ENCODE measurements around the gene DNTT.

Gene DNTT

DNA sequence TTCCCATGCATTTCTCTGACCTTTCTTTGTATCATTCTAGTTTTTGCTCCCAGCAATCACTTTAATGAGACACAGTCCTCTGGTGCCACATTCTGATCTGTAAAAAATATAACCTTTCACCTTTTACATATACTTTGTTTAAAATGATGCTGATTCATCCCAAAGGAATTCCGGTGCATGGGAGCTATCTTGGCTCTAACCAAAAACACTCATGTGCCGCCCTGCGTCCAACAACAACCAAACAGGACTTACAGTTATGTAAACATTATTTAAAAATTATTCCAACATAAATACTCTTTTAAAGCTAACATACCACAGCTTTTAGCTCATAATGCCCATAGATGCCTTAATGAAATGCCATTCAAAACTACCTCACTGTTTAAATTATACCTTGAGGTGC, 62.3 kb downstream of the DNTT start:
- FAIRE-seq = no peak
- no peak for DNase-seq (ENCODE audit: insufficient read length, low spot score)
- TF ChIP-seq TAF1 (IDR thresholded peaks at IDR 0.05; ENCODE audit: low read depth, low read length) (no peak), PAX5 (IDR thresholded peaks at IDR 0.05; ENCODE audit: insufficient read depth, low read length, severe bottlenecking) (no peak), POU2F2 (IDR thresholded peaks at IDR 0.05; ENCODE audit: low read depth, low read length) (no peak), POLR2AphosphoS5 (IDR thresholded peaks at IDR 0.05; ENCODE audit: low read depth, low read length) (no peak), SPI1 (IDR thresholded peaks at IDR 0.05; ENCODE audit: low read depth, low read length) (no peak), POLR2A (IDR thresholded peaks at IDR 0.05; ENCODE audit: low read depth, low read length) (no peak)

DNA sequence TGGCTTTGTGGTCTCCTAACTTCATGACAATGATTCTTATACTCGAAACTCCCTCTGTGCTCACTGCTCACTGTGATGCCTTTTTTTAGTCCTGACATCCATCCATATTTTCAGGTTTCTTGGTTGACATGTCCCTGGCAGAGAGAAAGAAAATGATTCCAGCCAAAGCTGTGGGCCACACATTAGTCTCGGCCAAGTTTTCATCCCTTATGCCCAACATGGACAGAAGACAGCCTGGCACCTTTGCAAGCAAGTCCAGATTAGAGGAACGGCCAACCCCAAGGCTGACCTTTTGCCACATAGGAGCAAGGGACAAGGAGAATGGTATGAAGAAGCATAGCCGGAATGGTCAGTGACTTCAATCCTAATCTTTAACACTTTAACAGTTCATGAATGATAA, 63.2 kb downstream of the DNTT start:
- FAIRE-seq (no peak), DNase-seq (ENCODE audit: insufficient read length, low spot score) (no peak)
- no peak for TF ChIP-seq SPI1 (IDR thresholded peaks at IDR 0.05; ENCODE audit: low read depth, low read length)
- TF ChIP-seq POU2F2 (IDR thresholded peaks at IDR 0.05; ENCODE audit: low read depth, low read length) = no peak
- no peak for TF ChIP-seq TAF1 (IDR thresholded peaks at IDR 0.05; ENCODE audit: low read depth, low read length)
- no peak for TF ChIP-seq POLR2A (IDR thresholded peaks at IDR 0.05; ENCODE audit: low read depth, low read length)
- TF ChIP-seq PAX5 (IDR thresholded peaks at IDR 0.05; ENCODE audit: insufficient read depth, low read length, severe bottlenecking) = no peak
- TF ChIP-seq POLR2AphosphoS5 (IDR thresholded peaks at IDR 0.05; ENCODE audit: low read depth, low read length) = no peak

DNA sequence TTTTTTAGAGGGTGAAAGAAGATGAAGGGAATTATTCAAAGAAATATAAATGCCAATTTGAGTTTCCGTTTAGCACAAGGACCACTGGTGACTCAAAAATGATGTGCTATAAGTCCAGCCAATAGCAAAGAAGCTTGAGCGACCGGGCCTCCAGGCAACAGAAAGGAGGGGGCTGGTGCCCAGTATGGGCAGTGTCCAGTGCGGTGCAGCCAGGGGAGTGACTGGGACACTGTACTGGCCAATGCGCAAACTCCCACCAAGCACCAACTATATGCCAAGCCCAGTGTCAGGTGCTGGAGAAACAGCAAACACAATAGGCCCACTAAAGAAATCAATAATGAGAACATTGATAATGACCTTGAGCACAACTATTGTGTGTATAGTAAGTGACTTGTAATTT, 64.7 kb downstream of the DNTT start:
- FAIRE-seq (no peak), DNase-seq (ENCODE audit: insufficient read length, low spot score) (no peak)
- TF ChIP-seq POLR2AphosphoS5 (IDR thresholded peaks at IDR 0.05; ENCODE audit: low read depth, low read length) (no peak), PAX5 (IDR thresholded peaks at IDR 0.05; ENCODE audit: insufficient read depth, low read length, severe bottlenecking) (no peak), POU2F2 (IDR thresholded peaks at IDR 0.05; ENCODE audit: low read depth, low read length) (no peak), TAF1 (IDR thresholded peaks at IDR 0.05; ENCODE audit: low read depth, low read length) (no peak), POLR2A (IDR thresholded peaks at IDR 0.05; ENCODE audit: low read depth, low read length) (no peak), SPI1 (IDR thresholded peaks at IDR 0.05; ENCODE audit: low read depth, low read length) (no peak)

DNA sequence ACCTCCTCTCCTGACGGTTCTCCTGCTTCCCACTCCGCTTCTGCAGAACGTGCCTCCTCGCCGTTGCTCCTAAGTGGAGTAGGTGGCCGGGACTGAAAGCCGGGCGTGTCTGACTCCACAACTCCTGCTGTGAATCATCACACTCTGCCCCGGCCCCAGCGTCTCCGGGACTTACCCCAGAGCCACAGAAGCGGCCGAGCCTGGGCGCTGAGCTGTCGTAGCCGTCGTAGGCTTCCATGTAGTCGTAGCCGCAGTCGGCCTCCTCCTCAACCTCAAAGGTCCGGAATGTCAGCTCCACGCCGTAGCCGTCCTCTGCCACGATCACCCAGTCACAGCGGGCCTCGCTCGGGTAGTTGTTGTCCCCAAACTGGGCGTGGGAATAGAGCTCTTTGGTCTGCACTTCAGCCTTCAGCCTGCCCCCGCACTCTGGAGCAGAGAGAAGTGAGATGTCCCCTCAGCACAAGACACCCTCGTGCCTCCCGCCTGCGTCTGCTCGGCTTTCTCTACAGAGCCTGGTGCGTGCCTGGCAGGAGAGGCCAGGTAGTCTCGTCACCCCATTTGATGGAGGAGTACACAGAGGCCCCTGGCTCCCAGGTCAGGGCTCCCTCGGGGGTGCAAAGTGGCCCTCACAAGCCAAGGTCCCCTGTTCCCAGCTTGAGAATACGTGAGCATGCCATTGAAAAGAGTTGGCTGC, 65.8 kb downstream of the DNTT start:
- DNase-seq (ENCODE audit: insufficient read length, low spot score) (no peak), FAIRE-seq (no peak)

DNA sequence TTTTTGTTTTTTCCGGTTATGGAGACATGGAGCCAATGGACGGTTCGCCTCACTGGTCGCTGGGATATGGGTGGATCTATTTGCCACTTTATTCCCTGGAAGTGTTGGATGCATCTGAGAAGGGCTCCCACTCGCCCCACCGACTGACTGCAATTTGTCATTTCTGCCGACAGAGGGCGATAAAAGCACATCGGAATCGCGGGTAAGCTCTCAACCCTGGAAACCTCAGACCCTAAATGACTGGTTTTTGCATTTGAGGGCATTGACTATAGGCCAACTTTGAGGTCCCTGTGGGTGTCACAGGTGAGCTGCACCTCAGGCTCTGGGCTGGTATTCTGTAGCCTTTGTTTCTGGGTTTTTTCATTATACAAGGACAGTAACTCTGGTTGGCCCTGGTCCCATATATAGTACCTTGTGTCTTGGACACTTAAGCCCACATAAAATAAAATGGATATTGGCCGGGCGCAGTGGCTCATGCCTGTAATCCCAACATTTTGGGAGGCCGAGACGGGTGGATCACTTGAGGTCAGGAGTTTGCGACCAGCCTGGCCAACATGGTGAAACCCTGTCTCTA, 66.4 kb downstream of the DNTT start:
- DNase-seq (ENCODE audit: insufficient read length, low spot score) (peak; percentile 61), FAIRE-seq (peak; percentile 94)
- TF ChIP-seq POLR2A (IDR thresholded peaks at IDR 0.05; ENCODE audit: low read depth, low read length) (no peak), PAX5 (IDR thresholded peaks at IDR 0.05; ENCODE audit: insufficient read depth, low read length, severe bottlenecking) (no peak), SPI1 (IDR thresholded peaks at IDR 0.05; ENCODE audit: low read depth, low read length) (no peak), POU2F2 (IDR thresholded peaks at IDR 0.05; ENCODE audit: low read depth, low read length) (no peak), POLR2AphosphoS5 (IDR thresholded peaks at IDR 0.05; ENCODE audit: low read depth, low read length) (no peak), TAF1 (IDR thresholded peaks at IDR 0.05; ENCODE audit: low read depth, low read length) (no peak)

More for the DNA sequence above, 65.8 kb downstream of the DNTT start:
- TF ChIP-seq PAX5 (IDR thresholded peaks at IDR 0.05; ENCODE audit: insufficient read depth, low read length, severe bottlenecking) (no peak), POLR2AphosphoS5 (IDR thresholded peaks at IDR 0.05; ENCODE audit: low read depth, low read length) (no peak), POLR2A (IDR thresholded peaks at IDR 0.05; ENCODE audit: low read depth, low read length) (no peak), POU2F2 (IDR thresholded peaks at IDR 0.05; ENCODE audit: low read depth, low read length) (no peak), TAF1 (IDR thresholded peaks at IDR 0.05; ENCODE audit: low read depth, low read length) (no peak), SPI1 (IDR thresholded peaks at IDR 0.05; ENCODE audit: low read depth, low read length) (no peak)

DNA sequence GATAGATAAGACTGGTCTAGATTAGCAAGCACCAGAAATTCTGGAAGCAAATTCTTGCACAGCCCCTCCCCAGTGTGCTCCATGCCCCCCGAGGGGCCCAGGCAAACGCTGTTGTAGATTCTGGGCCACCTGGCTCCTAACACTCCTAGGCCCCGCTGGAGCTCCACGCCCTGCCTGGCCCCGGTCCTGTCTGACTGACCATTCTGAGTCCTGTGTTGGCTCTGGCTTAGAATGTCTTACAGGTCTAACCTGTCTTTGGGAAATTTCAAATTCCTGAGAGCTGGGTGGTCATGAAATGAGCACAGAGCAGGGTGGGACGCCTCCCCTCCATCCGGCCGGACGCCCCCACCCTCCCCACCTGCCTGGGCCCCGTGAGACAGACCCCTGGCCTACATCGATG, 67.1 kb downstream of the DNTT start:
- FAIRE-seq (no peak), DNase-seq (ENCODE audit: insufficient read length, low spot score) (no peak)
- TF ChIP-seq POU2F2 (IDR thresholded peaks at IDR 0.05; ENCODE audit: low read depth, low read length) (no peak), TAF1 (IDR thresholded peaks at IDR 0.05; ENCODE audit: low read depth, low read length) (no peak), POLR2A (IDR thresholded peaks at IDR 0.05; ENCODE audit: low read depth, low read length) (no peak), POLR2AphosphoS5 (IDR thresholded peaks at IDR 0.05; ENCODE audit: low read depth, low read length) (no peak), PAX5 (IDR thresholded peaks at IDR 0.05; ENCODE audit: insufficient read depth, low read length, severe bottlenecking) (no peak), SPI1 (IDR thresholded peaks at IDR 0.05; ENCODE audit: low read depth, low read length) (no peak)

DNA sequence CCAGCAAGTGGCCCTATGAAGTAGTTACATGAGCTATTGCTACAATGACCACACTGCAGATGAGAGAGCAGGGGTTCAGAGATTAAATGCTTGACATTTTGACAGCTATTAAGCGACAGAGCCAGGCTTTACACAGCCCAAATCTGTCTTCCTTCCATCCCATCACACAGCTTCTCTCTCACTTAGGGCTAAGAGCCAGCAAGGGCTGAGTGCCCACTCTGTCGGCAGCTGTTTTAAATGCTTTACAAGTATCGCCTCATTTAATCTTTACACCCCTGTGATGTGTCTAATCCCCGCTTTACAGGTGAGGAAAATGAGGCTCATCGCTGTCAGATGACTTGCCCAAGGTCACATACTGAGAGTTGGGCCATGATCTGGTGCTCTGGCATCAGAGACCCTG, 69.8 kb downstream of the DNTT start:
- TF ChIP-seq POLR2A (IDR thresholded peaks at IDR 0.05; ENCODE audit: low read depth, low read length) = no peak
- no peak for TF ChIP-seq PAX5 (IDR thresholded peaks at IDR 0.05; ENCODE audit: insufficient read depth, low read length, severe bottlenecking)
- TF ChIP-seq POLR2AphosphoS5 (IDR thresholded peaks at IDR 0.05; ENCODE audit: low read depth, low read length) = no peak
- TF ChIP-seq TAF1 (IDR thresholded peaks at IDR 0.05; ENCODE audit: low read depth, low read length) = no peak
- TF ChIP-seq POU2F2 (IDR thresholded peaks at IDR 0.05; ENCODE audit: low read depth, low read length) = no peak
- no peak for TF ChIP-seq SPI1 (IDR thresholded peaks at IDR 0.05; ENCODE audit: low read depth, low read length)
- FAIRE-seq = peak; percentile 35

DNA sequence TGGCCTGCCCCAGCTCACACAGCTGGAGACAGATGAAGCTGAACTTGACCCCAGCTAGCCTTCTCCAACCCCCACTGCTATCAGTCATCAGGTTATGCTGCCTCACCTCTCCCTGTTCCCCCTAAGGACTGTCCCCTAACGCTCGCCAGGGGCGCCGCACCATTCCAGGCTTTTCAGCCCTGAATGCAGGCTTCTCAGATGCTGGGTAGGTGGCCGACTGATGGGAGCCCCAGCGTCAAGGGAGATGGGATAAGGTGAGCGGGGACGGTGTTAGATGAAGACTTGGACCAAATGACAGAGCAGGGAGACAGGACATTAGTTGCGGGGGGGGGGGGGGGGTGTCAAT, 70.4 kb downstream of the DNTT start:
- no peak for DNase-seq (ENCODE audit: insufficient read length, low spot score)
- no peak for FAIRE-seq
- no peak for TF ChIP-seq PAX5 (IDR thresholded peaks at IDR 0.05; ENCODE audit: insufficient read depth, low read length, severe bottlenecking)

More for the DNA sequence above, 69.8 kb downstream of the DNTT start:
- no peak for DNase-seq (ENCODE audit: insufficient read length, low spot score)

DNA sequence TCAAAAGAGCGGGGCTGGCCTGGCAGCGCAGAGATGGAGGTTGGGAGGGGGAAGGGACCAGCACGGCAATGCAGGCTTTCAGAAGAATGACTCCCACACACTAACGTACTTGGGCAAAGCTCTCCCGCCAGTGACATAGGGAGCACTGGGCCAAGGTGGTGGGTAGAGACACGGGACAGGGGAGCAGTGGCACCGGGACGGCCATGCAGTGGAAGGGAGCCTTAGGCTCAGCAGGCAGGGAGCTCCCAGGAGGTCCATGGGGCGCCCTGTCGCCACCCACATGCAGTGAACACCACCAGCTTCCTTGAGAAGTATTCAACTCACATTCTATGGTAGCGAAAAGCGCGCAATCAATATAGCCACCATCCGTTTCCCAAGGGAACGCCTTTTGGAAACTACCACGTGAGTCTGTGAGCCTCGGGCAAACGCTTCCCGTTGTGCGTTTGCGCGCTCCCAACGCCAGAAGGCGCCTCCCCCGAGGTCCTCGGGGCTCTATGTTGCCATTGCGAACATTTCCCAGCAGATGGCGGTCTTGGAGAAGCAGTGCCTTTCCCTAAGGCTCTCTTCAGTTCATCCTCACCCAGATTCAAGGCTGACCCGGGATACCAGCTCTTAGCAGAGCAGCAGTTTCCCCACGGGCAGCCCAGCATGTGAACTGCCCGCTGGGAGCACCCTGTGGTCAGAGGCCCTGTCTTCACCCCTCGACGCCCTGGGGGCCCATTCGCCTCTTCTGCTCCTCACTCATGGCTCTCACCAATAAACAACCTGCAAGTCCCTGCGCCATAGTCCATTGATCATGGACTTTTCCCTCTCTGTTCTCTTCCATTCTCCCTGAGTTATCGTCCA, 71.0 kb downstream of the DNTT start:
- FAIRE-seq = peak; percentile 96
- DNase-seq (ENCODE audit: insufficient read length, low spot score) = peak; percentile 82
- no peak for TF ChIP-seq PAX5 (IDR thresholded peaks at IDR 0.05; ENCODE audit: insufficient read depth, low read length, severe bottlenecking)
- TF ChIP-seq POLR2A (IDR thresholded peaks at IDR 0.05; ENCODE audit: low read depth, low read length) = no peak
- no peak for TF ChIP-seq TAF1 (IDR thresholded peaks at IDR 0.05; ENCODE audit: low read depth, low read length)
- no peak for TF ChIP-seq POLR2AphosphoS5 (IDR thresholded peaks at IDR 0.05; ENCODE audit: low read depth, low read length)
- no peak for TF ChIP-seq POU2F2 (IDR thresholded peaks at IDR 0.05; ENCODE audit: low read depth, low read length)
- no peak for TF ChIP-seq SPI1 (IDR thresholded peaks at IDR 0.05; ENCODE audit: low read depth, low read length)
